NCI-H187 (cell line): ENCODE measurements around the gene ZNF662.

Experiments used
- DNase-seq, 2 experiments: peaks; one replicate each; lab custom pipeline; 2025; lab: John Stamatoyannopoulos, UW

ZNF662 gene

GRCh38 chr3:42936157-42936981 is 30.4 kb downstream of the ZNF662 start:
- DNase-seq = no peak

DNA sequence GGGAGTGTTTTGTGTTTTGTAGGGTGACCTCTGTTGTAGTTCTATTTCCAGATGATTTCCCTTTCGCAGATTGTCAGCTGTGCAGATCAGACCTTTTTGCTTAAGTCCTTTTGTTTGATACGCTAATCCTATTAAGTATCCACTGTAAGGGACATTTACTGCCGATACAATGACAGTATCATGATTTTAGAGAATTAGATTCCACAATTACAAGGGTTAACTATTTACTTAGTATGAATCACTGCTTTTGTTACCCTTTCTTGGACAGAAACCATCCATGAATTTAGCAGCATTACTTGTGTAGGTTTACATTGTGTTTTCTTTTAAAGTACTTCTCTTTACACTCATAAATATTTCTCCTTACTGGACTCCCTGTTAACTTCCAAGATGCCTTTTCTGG is 31.4 kb downstream of the ZNF662 start:
- no peak for DNase-seq

DNA sequence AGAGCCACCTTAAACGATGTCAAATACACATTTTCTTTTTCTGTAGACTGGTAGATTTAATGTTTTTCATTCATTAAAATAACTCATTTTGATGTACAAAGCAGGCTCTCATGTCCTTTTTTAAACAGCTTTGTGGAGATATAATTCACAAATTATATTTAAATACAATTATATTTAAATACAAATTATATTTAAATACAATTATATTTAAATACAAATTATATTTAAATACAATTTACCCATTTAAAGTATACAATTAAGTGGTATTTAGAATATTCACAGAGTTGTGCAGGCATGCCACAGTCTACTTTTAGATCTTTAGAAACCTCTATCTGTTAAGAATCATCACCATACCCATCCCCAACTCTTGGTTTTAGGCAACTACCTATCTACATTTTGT is 36.8 kb downstream of the ZNF662 start:
- no peak for DNase-seq

DNA sequence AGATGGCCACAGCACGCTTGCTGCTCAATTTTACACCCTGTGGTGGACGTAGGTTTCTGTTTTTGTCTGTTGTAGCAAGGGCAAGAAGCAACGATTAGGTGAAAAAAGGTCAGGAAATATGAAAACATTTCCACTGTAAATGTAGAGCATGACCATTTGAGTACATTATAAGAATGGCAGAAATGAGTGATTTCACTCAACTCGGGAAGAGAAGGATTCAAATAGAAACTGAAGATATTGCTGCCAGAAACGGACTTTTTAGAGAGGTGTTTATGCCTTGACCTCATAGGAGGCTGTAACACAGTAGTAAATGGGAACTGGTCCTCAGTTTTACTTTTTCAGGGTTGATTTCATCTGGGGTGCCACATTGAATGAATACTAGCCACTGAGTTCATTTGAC is 40.1 kb downstream of the ZNF662 start:
- DNase-seq = no peak

GRCh38 chr3:42957573-42957972 is 51.6 kb downstream of the ZNF662 start:
- DNase-seq = no peak

- no peak for DNase-seq
Measured at GRCh38 chr3:42960282-42960681, 54.3 kb downstream of the ZNF662 start.

DNA sequence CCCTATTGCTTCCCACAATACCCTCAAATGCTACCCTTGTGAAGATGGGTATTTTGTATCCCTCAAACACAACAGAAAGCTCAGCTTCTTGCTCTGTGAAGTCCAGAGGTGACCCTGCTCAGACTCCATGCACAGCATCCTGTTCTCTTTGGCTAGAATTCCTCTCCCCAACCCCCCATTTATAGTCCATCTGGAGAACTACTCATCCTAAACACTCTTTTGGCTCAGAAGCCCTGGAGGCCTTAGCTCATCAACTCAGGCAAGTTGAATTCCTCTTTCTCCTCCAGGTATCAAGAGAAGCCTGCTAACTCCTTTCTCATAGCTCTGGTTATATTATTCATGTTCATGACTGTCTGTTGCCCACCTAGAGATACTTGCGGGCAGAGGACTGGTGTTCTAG is 54.8 kb downstream of the ZNF662 start:
- no peak for DNase-seq

DNA sequence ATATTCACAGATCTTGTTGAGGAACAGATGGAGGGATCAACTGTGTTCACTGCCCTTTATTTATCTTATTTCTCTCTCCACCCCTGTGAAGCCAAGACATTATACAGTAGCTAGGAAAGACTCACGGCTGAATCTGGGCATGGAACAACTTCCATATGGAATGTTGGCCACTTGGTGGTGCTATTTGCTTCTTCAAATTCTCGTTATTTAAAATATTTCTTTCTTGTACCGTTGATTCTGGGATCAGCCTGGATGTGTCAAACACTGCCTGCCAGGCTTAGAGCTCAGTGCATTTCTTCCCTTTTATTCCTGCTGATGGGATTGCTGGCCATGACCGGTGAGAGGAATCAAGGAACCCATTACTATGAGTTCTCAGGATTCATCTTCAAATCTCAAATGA is 55.7 kb downstream of the ZNF662 start:
- DNase-seq = peak in 1 of 2 experiments; percentile 0

DNA sequence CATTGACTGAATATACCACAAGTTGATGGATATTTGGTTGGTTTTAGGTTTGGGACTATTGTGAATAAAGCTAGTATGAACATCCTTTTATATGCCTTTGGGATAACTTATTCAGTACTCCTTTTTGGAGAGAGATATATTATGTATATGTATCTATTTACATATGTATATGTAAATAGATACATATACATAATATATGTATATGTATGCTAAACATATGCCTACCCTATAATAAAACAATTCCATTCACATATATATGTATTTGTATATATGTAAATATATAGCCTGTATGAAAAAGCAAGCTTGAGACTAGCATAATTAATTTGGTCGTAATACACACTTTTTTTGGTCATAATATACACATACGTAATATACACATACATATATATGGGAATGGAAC is 57.3 kb downstream of the ZNF662 start:
- no peak for DNase-seq

- DNase-seq = no peak
Measured at GRCh38 chr3:42964266-42964665, 58.3 kb downstream of the ZNF662 start.
